GM12874 (cell line): ENCODE data around the gene CLIC3.

ENCODE experiments used
- CTCF ChIP-seq: IDR thresholded peaks from 2 replicates; pipeline ENCODE4 v1.5.1; 2011; ENCODE audit warnings: low read depth, mild to moderate bottlenecking, control low read depth, low read length, moderate library complexity; ENCODE audit not compliant: insufficient read depth

The CLIC3 gene

GRCh38 chr9:136983656-136984314 lies 12.6 kb downstream of the CLIC3 start:
- TF ChIP-seq CTCF = no peak

- TF ChIP-seq CTCF = no peak
Observed at GRCh38 chr9:136983167-136983566, 13.2 kb downstream of the CLIC3 start.

GRCh38 chr9:136982232-136983051 lies 13.9 kb downstream of the CLIC3 start, which contains the start of gene LCNL1:
TSS of gene LCNL1 (plus strand) at chr9:136982993. CDS start at chr9:136983587, 594 bp downstream.
- TF ChIP-seq CTCF = no peak

GRCh38 chr9:136981588-136982231 lies 14.7 kb downstream of the CLIC3 start:
- no peak for TF ChIP-seq CTCF

- TF ChIP-seq CTCF = no peak
Observed at GRCh38 chr9:136980669-136981478, 15.5 kb downstream of the CLIC3 start.

- no peak for TF ChIP-seq CTCF
Observed at GRCh38 chr9:136979769-136980587, 16.4 kb downstream of the CLIC3 start.
